Lower lobe of right lung (tissue), 2 donors: ENCODE data around the gene ATG16L1. TPM values are rescaled to one million over a fixed set of nuclear protein-coding genes. Genes with fewer than 3 reads are reported as not detected.

Experiments
- ATAC-seq, 2 donors: fragments of 200-7000 bp; cut with Tn5 transposase; one replicate each; pipeline ENCODE4 v1.9.1; 2020 to 2022; ENCODE audit warnings: mild to moderate bottlenecking in 2 of 2, moderate library complexity in 2 of 2
- DNase-seq: peaks from one replicate; pipeline ENCODE4 v3.0.0-alpha.2; 2020
- H3K27ac ChIP-seq: fragments of 200-600 bp; one replicate; pipeline ENCODE4 v1.8.0; 2022
- H3K27me3 ChIP-seq: fragments of 200-600 bp; one replicate; pipeline ENCODE4 v1.8.0; 2022; ENCODE audit warnings: low read depth
- H3K36me3 ChIP-seq: fragments of 200-600 bp; one replicate; pipeline ENCODE4 v1.8.0; 2022; ENCODE audit warnings: mild to moderate bottlenecking
- H3K4me1 ChIP-seq: fragments of 200-600 bp; one replicate; pipeline ENCODE4 v1.8.0; 2022
- H3K4me3 ChIP-seq: fragments of 200-600 bp; one replicate; pipeline ENCODE4 v1.8.0; 2022; ENCODE audit warnings: mild to moderate bottlenecking
- H3K9me3 ChIP-seq: fragments of 200-600 bp; one replicate; pipeline ENCODE4 v1.8.0; 2022
- CTCF ChIP-seq: fragments of 200-600 bp; IDR thresholded peaks from one replicate; pipeline ENCODE4 v1.8.0; 2022; ENCODE audit warnings: antibody characterized with exemption, mild to moderate bottlenecking
- intact Hi-C: fragments of 100-400 bp; cut with DNase I; formaldehyde crosslinking; loops from one replicate; pipeline ENCODE4 v1.11.0; 2022
- total RNA-seq: library from RNA; stranded (reverse); fragmentation: NEBNext Ultra II Directional; extraction: Animal tissue kit (Norgen Biotek cat#: 25700); gene quantifications from one replicate; pipeline ENCODE4 v1.2.1, GENCODE V29; 2021
- donor health status: DM: no; HTN: yes; CAD: no; lungs with severe emphysema.

ATG16L1 gene
- total RNA-seq, 1 donor from 2014 or later: 21.4 TPM

GRCh38 chr2:233336541-233336940 lies 85.1 kb downstream of the ATG16L1 start:
- Histone ChIP-seq H3K27ac (no peak overlapping the region), H3K9me3 (no peaks in the 10 kb centered on the region), H3K36me3 (no peaks in the 10 kb centered on the region), H3K27me3 (no peaks in the 10 kb centered on the region), H3K4me1 (peaks cover 8% of the 10 kb centered on the region), H3K4me3 (no peak overlapping the region)
- ATAC-seq: no peak
- no peak for DNase-seq
- no peak for TF ChIP-seq CTCF
- intact Hi-C loops: no loop called here

- TF ChIP-seq CTCF: no peak
- Histone ChIP-seq H3K36me3 (no peaks in the 10 kb centered on the region), H3K4me3 (no peak overlapping the region), H3K27me3 (no peaks in the 10 kb centered on the region), H3K4me1 (no peaks in the 10 kb centered on the region), H3K27ac (no peak overlapping the region), H3K9me3 (no peaks in the 10 kb centered on the region)
- ATAC-seq (peak in 1 of 2 donors; percentile 11), DNase-seq (no peak)
- intact Hi-C loops: no loop called here
These were observed 86.6 kb downstream of the ATG16L1 start for GRCh38 chr2:233338046-233338445.

- Histone ChIP-seq H3K27ac (no peak overlapping the region), H3K4me1 (no peaks in the 10 kb centered on the region), H3K27me3 (no peaks in the 10 kb centered on the region), H3K9me3 (no peaks in the 10 kb centered on the region), H3K36me3 (no peaks in the 10 kb centered on the region), H3K4me3 (no peak overlapping the region)
- ATAC-seq (no peak), DNase-seq (no peak)
- intact Hi-C loops: no loop called here
- no peak for TF ChIP-seq CTCF
These were observed 87.4 kb downstream of the ATG16L1 start for GRCh38 chr2:233338812-233339368.

- TF ChIP-seq CTCF: no peak
- intact Hi-C loops: no loop called here
- Histone ChIP-seq H3K4me1 (no peaks in the 10 kb centered on the region), H3K36me3 (no peaks in the 10 kb centered on the region), H3K27me3 (no peaks in the 10 kb centered on the region), H3K9me3 (no peaks in the 10 kb centered on the region), H3K4me3 (no peak overlapping the region), H3K27ac (no peak overlapping the region)
- no peak for DNase-seq
- ATAC-seq: peak; percentile 68 to 78
These were observed 88.0 kb downstream of the ATG16L1 start for GRCh38 chr2:233339427-233339826.

- intact Hi-C loops: no loop called here
- H3K4me1 ChIP-seq: no peaks in the 10 kb centered on the region
- ATAC-seq (no peak), DNase-seq (no peak)
- H3K36me3 ChIP-seq: no peaks in the 10 kb centered on the region
- TF ChIP-seq CTCF: no peak
- H3K4me3 ChIP-seq: no peak overlapping the region
- no peak overlapping the region for H3K27ac ChIP-seq
- no peaks in the 10 kb centered on the region for H3K27me3 ChIP-seq
- H3K9me3 ChIP-seq: no peaks in the 10 kb centered on the region
These were observed 89.8 kb downstream of the ATG16L1 start for GRCh38 chr2:233341296-233341695.

GRCh38 chr2:233342301-233342700 lies 90.8 kb downstream of the ATG16L1 start:
- intact Hi-C loops: no loop called here
- Histone ChIP-seq H3K4me1 (no peaks in the 10 kb centered on the region), H3K27ac (no peak overlapping the region), H3K27me3 (no peaks in the 10 kb centered on the region), H3K9me3 (no peaks in the 10 kb centered on the region), H3K36me3 (no peaks in the 10 kb centered on the region), H3K4me3 (no peak overlapping the region)
- DNase-seq: no peak
- no peak for TF ChIP-seq CTCF
- ATAC-seq: no peak
